Measurements from ENCODE around the gene PLXNA2.

DNA sequence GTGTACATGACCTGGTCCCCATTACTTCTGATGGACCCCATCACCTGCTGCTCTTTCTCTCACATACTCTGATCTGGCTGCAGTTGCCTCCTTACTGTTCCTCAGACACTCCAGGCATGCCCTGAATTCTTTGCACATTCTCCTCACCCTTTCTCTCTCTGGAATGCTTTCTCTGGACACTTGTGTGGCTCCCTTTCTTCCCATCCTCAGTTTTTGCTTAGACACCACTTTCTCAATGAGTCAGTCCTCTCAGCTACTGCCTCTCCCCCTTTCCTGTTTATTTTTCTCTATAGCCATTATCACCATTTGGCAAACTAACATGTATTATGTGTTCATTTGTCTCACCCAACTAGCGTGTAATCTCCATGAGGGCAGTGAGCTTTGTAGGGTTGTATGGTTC lies 28.1 kb downstream of the PLXNA2 start:
- TF ChIP-seq, protein P1, sequence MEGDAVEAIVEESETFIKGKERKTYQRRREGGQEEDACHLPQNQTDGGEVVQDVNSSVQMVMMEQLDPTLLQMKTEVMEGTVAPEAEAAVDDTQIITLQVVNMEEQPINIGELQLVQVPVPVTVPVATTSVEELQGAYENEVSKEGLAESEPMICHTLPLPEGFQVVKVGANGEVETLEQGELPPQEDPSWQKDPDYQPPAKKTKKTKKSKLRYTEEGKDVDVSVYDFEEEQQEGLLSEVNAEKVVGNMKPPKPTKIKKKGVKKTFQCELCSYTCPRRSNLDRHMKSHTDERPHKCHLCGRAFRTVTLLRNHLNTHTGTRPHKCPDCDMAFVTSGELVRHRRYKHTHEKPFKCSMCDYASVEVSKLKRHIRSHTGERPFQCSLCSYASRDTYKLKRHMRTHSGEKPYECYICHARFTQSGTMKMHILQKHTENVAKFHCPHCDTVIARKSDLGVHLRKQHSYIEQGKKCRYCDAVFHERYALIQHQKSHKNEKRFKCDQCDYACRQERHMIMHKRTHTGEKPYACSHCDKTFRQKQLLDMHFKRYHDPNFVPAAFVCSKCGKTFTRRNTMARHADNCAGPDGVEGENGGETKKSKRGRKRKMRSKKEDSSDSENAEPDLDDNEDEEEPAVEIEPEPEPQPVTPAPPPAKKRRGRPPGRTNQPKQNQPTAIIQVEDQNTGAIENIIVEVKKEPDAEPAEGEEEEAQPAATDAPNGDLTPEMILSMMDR (IDR thresholded peaks at IDR 0.05): no peak
- no peak for TF ChIP-seq EZH2 (IDR thresholded peaks at IDR 0.05)
